ENCODE data around the gene SLC7A6. TPM values are rescaled to one million over a fixed set of nuclear protein-coding genes. Genes with fewer than 3 reads are reported as not detected.

SLC7A6 gene
- total RNA-seq, 2 donors from 2014 or later = 56.2 to 111 TPM

DNA sequence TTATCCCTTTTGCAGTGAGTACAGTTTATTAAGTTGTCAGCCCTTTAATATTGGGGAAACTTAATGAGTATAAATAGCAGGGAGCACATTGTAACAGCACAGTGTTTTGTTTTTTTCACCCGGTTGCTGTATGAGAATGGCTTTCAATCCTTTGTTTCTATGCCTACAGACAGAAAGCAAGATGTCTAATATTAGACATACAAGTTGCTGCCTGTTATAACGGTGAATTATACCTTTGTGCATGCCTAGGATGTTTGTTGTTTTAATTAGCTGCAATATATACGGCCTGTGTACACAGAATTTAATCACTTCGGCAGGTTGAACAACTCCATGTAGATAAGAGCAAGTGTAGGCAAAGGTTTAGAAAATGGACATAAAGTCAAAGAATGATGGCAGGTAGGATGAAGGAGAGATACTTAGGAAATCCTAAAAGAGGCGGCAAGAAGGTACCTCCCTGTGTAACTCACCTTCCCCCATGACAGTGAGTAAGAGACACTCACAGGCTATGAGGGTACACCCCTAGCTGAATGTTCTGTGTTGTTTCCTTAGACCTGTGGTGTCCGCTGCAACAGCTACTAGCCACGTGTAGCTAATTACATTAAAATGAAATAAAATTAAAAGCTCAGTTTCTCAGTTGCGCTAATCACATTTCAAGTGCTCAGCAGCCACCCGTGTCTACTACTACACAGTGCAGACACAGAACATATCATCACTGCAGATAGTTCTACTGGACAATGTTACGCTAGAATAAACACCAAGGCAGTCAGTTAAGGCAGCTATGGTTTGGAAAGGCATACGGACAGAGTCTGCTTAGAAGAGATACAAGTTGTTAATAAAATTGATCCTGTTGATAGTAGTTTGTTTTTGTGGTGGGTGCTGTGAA, 35.5 kb downstream of the SLC7A6 start:
- DNase-seq (ENCODE audit: low spot score) (no peak), ATAC-seq (no peak)
- H3K27ac Mint-ChIP-seq = peak overlapping the region; percentile 22 to 41
- H3K4me3 Mint-ChIP-seq = no peak overlapping the region
- H3K36me3 Mint-ChIP-seq = peaks cover 43% of the 10 kb centered on the region
- H3K27me3 Mint-ChIP-seq = no peaks in the 10 kb centered on the region
- peaks cover 6 to 13% of the 10 kb centered on the region in 2 donors for H3K4me1 Mint-ChIP-seq (ENCODE audit: low read depth in 2 of 2)
- no peaks in the 10 kb centered on the region for H3K9me3 Mint-ChIP-seq

DNA sequence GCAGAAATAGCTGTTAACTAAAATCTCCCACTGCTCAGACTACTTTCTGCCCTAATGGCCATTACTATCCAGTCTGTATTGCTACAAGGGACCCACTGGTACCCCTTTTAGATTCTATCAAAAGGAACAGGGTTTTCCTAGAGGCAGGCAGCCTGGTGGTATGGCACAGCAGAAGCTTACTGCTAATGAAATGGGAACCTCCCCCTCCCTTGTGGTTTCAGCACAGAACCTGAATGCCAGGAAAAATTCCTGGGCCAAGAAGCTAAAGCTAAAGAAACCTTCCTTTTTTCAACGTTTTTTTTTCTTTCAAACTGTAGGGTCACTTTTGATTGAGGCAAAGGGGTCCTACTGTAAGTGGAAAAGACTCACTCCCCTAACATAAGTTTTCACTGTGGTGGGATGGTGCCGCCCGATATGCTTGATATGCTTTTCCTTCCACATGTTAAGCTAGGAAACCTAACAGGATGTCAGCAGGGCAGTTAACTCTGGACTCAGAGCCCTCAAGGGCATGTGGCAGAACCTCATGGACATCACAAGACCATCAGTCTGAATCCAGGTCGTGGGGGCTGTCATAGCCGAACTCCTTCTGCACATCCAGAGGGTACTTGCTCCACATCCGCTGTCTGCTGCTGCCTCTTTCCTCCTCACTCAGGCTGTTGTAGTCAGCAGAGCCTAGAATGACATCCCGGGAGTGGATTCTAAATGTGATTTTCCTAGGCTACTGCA, 36.6 kb downstream of the SLC7A6 start:
- Mint-ChIP-seq H3K9me3 (no peaks in the 10 kb centered on the region), H3K27me3 (no peaks in the 10 kb centered on the region), H3K4me3 (no peak overlapping the region), H3K27ac (peak overlapping the region; percentile 22 to 41), H3K36me3 (peaks cover 43% of the 10 kb centered on the region), H3K4me1 (ENCODE audit: low read depth in 2 of 2) (peaks cover 6 to 13% of the 10 kb centered on the region in 2 donors)
- ATAC-seq = no peak
- DNase-seq (ENCODE audit: low spot score) = no peak

- H3K4me1 Mint-ChIP-seq (ENCODE audit: low read depth in 2 of 2) = peaks cover 16 to 17% of the 10 kb centered on the region in 2 donors
- ATAC-seq (no peak), DNase-seq (ENCODE audit: low spot score) (no peak)
- no peak overlapping the region for H3K4me3 Mint-ChIP-seq
- H3K27ac Mint-ChIP-seq = no peak overlapping the region
- no peaks in the 10 kb centered on the region for H3K27me3 Mint-ChIP-seq
- H3K9me3 Mint-ChIP-seq = no peaks in the 10 kb centered on the region
- H3K36me3 Mint-ChIP-seq = peaks cover 16% of the 10 kb centered on the region
Observed at GRCh38 chr16:68306633-68307032, 42.3 kb downstream of the SLC7A6 start.

DNA sequence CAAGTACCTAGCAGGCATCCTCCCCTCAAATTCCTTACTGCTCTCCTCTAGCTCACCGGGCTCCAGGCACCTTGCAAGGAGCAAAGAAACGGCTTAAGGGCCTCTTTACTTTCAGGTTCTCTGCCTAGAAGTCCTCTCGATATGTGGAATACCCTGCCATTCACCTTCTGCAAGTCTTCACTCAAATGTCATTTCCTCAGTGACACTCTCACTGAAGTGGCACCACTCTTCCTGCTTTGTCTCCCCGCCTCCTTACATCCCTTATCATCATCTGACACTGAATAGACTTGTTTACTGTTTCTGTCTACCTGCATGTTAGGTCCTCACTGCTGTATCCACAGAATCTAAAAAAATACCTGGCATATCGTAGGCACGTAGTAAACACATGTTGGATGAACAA, 45.5 kb downstream of the SLC7A6 start:
- H3K27ac Mint-ChIP-seq = peak overlapping the region; percentile 86 to 90
- DNase-seq (ENCODE audit: low spot score) (no peak), ATAC-seq (no peak)
- H3K27me3 Mint-ChIP-seq = no peaks in the 10 kb centered on the region
- H3K9me3 Mint-ChIP-seq = no peaks in the 10 kb centered on the region
- peak overlapping the region; percentile 87 for H3K4me3 Mint-ChIP-seq
- peaks cover 6% of the 10 kb centered on the region for H3K36me3 Mint-ChIP-seq
- peaks cover 25 to 26% of the 10 kb centered on the region in 2 donors for H3K4me1 Mint-ChIP-seq (ENCODE audit: low read depth in 2 of 2)

DNA sequence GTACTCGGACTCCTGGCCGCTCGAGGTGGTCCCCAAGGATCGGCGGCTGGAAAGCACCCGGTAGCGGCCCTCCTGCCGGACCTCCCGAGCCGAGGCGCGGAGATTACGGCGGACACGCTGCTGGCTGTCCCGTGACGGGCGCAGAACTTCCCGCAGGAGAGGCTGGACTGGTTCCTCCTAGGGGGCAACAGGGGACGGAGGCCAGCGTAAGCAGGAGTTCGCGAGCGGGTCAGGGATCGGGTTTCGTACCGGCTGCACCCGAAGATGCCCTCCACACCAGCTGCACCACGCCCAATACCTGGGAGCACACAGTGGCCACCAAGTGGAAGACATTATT, 46.1 kb downstream of the SLC7A6 start:
- Mint-ChIP-seq H3K9me3 (no peaks in the 10 kb centered on the region), H3K4me3 (peak overlapping the region; percentile 87), H3K27ac (peak overlapping the region; percentile 86 to 90), H3K36me3 (peaks cover 6% of the 10 kb centered on the region), H3K4me1 (ENCODE audit: low read depth in 2 of 2) (peaks cover 25 to 29% of the 10 kb centered on the region in 2 donors), H3K27me3 (no peaks in the 10 kb centered on the region)
- DNase-seq (ENCODE audit: low spot score) = no peak
- ATAC-seq = no peak

GRCh38 chr16:68310774-68311511, 46.6 kb downstream of the SLC7A6 start, which contains the start of the genes PRMT7 and SLC7A6OS:
TSS of gene PRMT7 (plus strand) at chr16:68311019. CDS start at chr16:68315980, 4,961 bp downstream.
TSS of gene SLC7A6OS (minus strand) at chr16:68310946. CDS start at chr16:68310926, 20 bp downstream.
- H3K4me3 Mint-ChIP-seq = peak within 1 kb of the TSS; percentile 87
- H3K36me3 Mint-ChIP-seq = peaks cover 6% of the 10 kb centered on the region
- H3K27me3 Mint-ChIP-seq = no peaks in the 10 kb centered on the region
- ATAC-seq (peak; percentile 99 to 100), DNase-seq (ENCODE audit: low spot score) (peak; percentile 96)
- peaks cover 25 to 32% of the 10 kb centered on the region in 2 donors for H3K4me1 Mint-ChIP-seq (ENCODE audit: low read depth in 2 of 2)
- H3K27ac Mint-ChIP-seq = peak within 1 kb of the TSS; percentile 86 to 90
- H3K9me3 Mint-ChIP-seq = no peaks in the 10 kb centered on the region

GRCh38 chr16:68313116-68313515, 48.8 kb downstream of the SLC7A6 start:
- Mint-ChIP-seq H3K27me3 (no peaks in the 10 kb centered on the region), H3K4me3 (peak overlapping the region; percentile 1), H3K27ac (peak overlapping the region; percentile 9 to 23), H3K4me1 (ENCODE audit: low read depth in 2 of 2) (peaks cover 25 to 32% of the 10 kb centered on the region in 2 donors), H3K9me3 (no peaks in the 10 kb centered on the region), H3K36me3 (peaks cover 6% of the 10 kb centered on the region)
- ATAC-seq (no peak), DNase-seq (ENCODE audit: low spot score) (no peak)

GRCh38 chr16:68319185-68319908, 55.0 kb downstream of the SLC7A6 start:
- peak overlapping the region; percentile 80 to 81 for H3K27ac Mint-ChIP-seq
- DNase-seq (ENCODE audit: low spot score) (peak; percentile 86), ATAC-seq (peak; percentile 99 to 100)
- H3K9me3 Mint-ChIP-seq = no peaks in the 10 kb centered on the region
- no peaks in the 10 kb centered on the region for H3K27me3 Mint-ChIP-seq
- H3K4me1 Mint-ChIP-seq (ENCODE audit: low read depth in 2 of 2) = peaks cover 18 to 26% of the 10 kb centered on the region in 2 donors
- peak overlapping the region; percentile 71 for H3K4me3 Mint-ChIP-seq
- peaks cover 9% of the 10 kb centered on the region for H3K36me3 Mint-ChIP-seq

DNA sequence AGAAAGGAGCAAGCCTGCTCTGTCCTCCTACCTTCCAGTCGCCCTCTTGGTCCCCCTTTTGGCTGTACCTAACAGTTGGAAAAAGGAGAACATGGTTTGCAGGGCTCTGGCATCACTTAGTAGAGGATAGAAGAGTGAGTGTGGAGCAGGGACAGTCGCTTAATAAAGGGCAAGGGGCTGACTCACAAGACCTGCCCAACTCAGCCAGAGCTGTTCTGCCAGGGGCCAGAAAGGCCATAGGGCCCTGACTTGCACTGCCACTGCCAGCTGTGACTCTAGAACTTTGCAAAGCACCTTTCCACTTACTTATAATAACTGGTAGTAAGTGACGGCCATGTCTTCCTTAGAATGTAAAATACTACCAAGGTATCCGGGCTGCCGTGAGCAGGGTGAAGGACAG, 60.0 kb downstream of the SLC7A6 start:
- Mint-ChIP-seq H3K27me3 (no peaks in the 10 kb centered on the region), H3K4me3 (no peak overlapping the region), H3K4me1 (ENCODE audit: low read depth in 2 of 2) (peaks cover 13 to 16% of the 10 kb centered on the region in 2 donors), H3K9me3 (no peaks in the 10 kb centered on the region), H3K27ac (no peak overlapping the region), H3K36me3 (peaks cover 4% of the 10 kb centered on the region)
- ATAC-seq = no peak
- no peak for DNase-seq (ENCODE audit: low spot score)

GRCh38 chr16:68324780-68325357, 60.5 kb downstream of the SLC7A6 start:
- Mint-ChIP-seq H3K27ac (no peak overlapping the region), H3K27me3 (no peaks in the 10 kb centered on the region), H3K36me3 (peaks cover 4% of the 10 kb centered on the region), H3K4me3 (no peak overlapping the region), H3K4me1 (ENCODE audit: low read depth in 2 of 2) (peaks cover 10 to 11% of the 10 kb centered on the region in 2 donors), H3K9me3 (no peaks in the 10 kb centered on the region)
- DNase-seq (ENCODE audit: low spot score) (no peak), ATAC-seq (no peak)

DNA sequence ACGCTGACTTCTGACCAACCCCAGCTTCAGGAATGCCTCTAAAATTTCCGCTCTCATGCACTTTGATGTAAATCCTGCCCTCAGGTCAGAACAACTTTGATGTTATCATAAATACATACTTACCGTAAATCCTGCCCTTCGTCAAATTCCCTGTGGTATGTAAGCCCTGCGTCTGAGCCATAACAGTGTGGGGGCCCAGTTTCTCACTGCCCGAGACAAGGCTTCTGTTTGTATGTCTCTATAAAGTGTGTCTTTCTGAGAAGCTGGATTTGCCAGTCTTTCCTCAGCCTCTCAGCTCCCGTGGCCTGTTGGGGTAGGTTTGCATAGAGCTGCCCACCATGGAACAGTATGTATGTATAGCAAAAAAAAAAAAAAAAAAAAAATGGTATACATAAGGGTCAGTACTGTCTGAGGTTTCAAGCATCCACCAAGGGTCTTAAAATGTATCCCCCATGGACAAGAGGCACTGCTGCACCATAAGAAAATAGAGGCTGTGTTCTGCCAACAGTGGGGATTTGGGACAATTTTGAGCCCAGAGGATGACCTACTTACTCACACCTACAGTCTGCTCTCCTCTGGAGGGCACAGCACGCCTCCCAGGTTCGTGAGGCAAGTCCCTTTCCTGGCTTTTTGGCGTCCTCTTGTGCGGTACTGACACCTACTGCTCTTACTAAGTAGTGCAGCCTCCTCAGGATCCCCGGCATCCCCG, 64.0 kb downstream of the SLC7A6 start:
- Mint-ChIP-seq H3K9me3 (no peaks in the 10 kb centered on the region), H3K4me3 (no peak overlapping the region), H3K27ac (peak overlapping the region in 1 of 2 donors; percentile 54), H3K36me3 (peaks cover 4% of the 10 kb centered on the region), H3K4me1 (ENCODE audit: low read depth in 2 of 2) (peaks cover 6 to 16% of the 10 kb centered on the region in 2 donors), H3K27me3 (no peaks in the 10 kb centered on the region)
- DNase-seq (ENCODE audit: low spot score) = peak; percentile 82
- ATAC-seq = peak; percentile 95

GRCh38 chr16:68328860-68329390, 64.6 kb downstream of the SLC7A6 start:
- peaks cover under 1% of the 10 kb centered on the region for H3K36me3 Mint-ChIP-seq
- ATAC-seq (no peak), DNase-seq (ENCODE audit: low spot score) (no peak)
- H3K27me3 Mint-ChIP-seq = no peaks in the 10 kb centered on the region
- H3K4me3 Mint-ChIP-seq = no peak overlapping the region
- H3K4me1 Mint-ChIP-seq (ENCODE audit: low read depth in 2 of 2) = peaks cover 6 to 16% of the 10 kb centered on the region in 2 donors
- no peaks in the 10 kb centered on the region for H3K9me3 Mint-ChIP-seq
- no peak overlapping the region for H3K27ac Mint-ChIP-seq

Data from natural killer cell treated with Interleukin-12 subunit alpha and Interleukin-12 subunit beta and Interleukin-15 and Interleukin-18, amount 100 ng/mL, for 72 hours (primary cell).